ENCODE data around the gene REXO1.

The REXO1 gene

GRCh38 chr19:1826557-1827521 lies 21.4 kb downstream of the REXO1 start:
- no peak for DNase-seq

- peak; percentile 15 for DNase-seq
These were observed 22.2 kb downstream of the REXO1 start for GRCh38 chr19:1825909-1826556.

- DNase-seq = no peak
These were observed 24.0 kb downstream of the REXO1 start for GRCh38 chr19:1824252-1824622.

- no peak for DNase-seq
These were observed 24.6 kb downstream of the REXO1 start for GRCh38 chr19:1823539-1824251.

- DNase-seq = no peak
These were observed 25.3 kb downstream of the REXO1 start for GRCh38 chr19:1823020-1823419.

GRCh38 chr19:1822210-1822609 lies 26.1 kb downstream of the REXO1 start:
- no peak for DNase-seq

GRCh38 chr19:1819341-1820255 lies 28.7 kb downstream of the REXO1 start:
- DNase-seq = no peak

GRCh38 chr19:1818549-1819195 lies 29.6 kb downstream of the REXO1 start:
- DNase-seq = no peak

GRCh38 chr19:1817553-1818179 lies 30.6 kb downstream of the REXO1 start:
- no peak for DNase-seq

GRCh38 chr19:1816530-1817298 lies 31.6 kb downstream of the REXO1 start:
- DNase-seq = no peak

GRCh38 chr19:1815605-1816529 lies 32.4 kb downstream of the REXO1 start:
- no peak for DNase-seq

- DNase-seq = no peak
These were observed 33.3 kb downstream of the REXO1 start for GRCh38 chr19:1814833-1815604.

GRCh38 chr19:1814391-1814790 lies 33.9 kb downstream of the REXO1 start:
- no peak for DNase-seq

GRCh38 chr19:1813192-1814182 lies 34.8 kb downstream of the REXO1 start:
- DNase-seq = no peak

- peak; percentile 86 for DNase-seq
These were observed 35.7 kb downstream of the REXO1 start for GRCh38 chr19:1812426-1813191.

- DNase-seq = no peak
These were observed 36.3 kb downstream of the REXO1 start, which contains the start of gene ATP8B3 for GRCh38 chr19:1811942-1812425. Gene ATP8B3, minus strand, starts transcription at chr19:1812276. Its CDS starts 540 bp downstream, at chr19:1811736.

All from NCI-H2029 treated with DMSO at 0.1 percent for 48 hours (cell line).